Measurements from ENCODE around the gene PRKN. TPM values are rescaled to one million over a fixed set of nuclear protein-coding genes. Genes with fewer than 3 reads are reported as not detected.
A peak's percentile ranks its signal among the peaks of the same experiment; 100 is the strongest.

PRKN gene
- total RNA-seq, 1 donor from 2014 or later: 0.79 TPM

- Histone ChIP-seq H3K4me3 (ENCODE audit: low read depth, low read length) (no peak overlapping the region), H3K27me3 (ENCODE audit: control insufficient read depth, insufficient read depth, low read length) (no peaks in the 10 kb centered on the region), H3K36me3 (ENCODE audit: control insufficient read depth, insufficient read depth, low read length) (no peaks in the 10 kb centered on the region)
- TF ChIP-seq CTCF (IDR thresholded peaks at IDR 0.05; ENCODE audit: insufficient read depth, low read length, severe bottlenecking): no peak
- no peak for FAIRE-seq
- DNase-seq (ENCODE audit: low read depth): no peak
These were observed 1343.6 kb downstream of the PRKN start for GRCh38 chr6:161383951-161384350.

- DNase-seq (ENCODE audit: low read depth) (no peak), FAIRE-seq (no peak)
- Histone ChIP-seq H3K27me3 (ENCODE audit: control insufficient read depth, insufficient read depth, low read length) (no peaks in the 10 kb centered on the region), H3K4me3 (ENCODE audit: low read depth, low read length) (no peak overlapping the region), H3K36me3 (ENCODE audit: control insufficient read depth, insufficient read depth, low read length) (no peaks in the 10 kb centered on the region)
- TF ChIP-seq CTCF (IDR thresholded peaks at IDR 0.05; ENCODE audit: insufficient read depth, low read length, severe bottlenecking): no peak
These were observed 1347.6 kb downstream of the PRKN start for GRCh38 chr6:161379834-161380582.

- no peak for FAIRE-seq
- no peak for TF ChIP-seq CTCF (IDR thresholded peaks at IDR 0.05; ENCODE audit: insufficient read depth, low read length, severe bottlenecking)
- H3K27me3 ChIP-seq (ENCODE audit: control insufficient read depth, insufficient read depth, low read length): no peaks in the 10 kb centered on the region
- H3K4me3 ChIP-seq (ENCODE audit: low read depth, low read length): no peak overlapping the region
- no peak for DNase-seq (ENCODE audit: low read depth)
- no peaks in the 10 kb centered on the region for H3K36me3 ChIP-seq (ENCODE audit: control insufficient read depth, insufficient read depth, low read length)
These were observed 1349.5 kb downstream of the PRKN start for GRCh38 chr6:161378115-161378514.

GRCh38 chr6:161377116-161377515 is 1350.5 kb downstream of the PRKN start:
- FAIRE-seq: no peak
- no peak for DNase-seq (ENCODE audit: low read depth)
- no peak for TF ChIP-seq CTCF (IDR thresholded peaks at IDR 0.05; ENCODE audit: insufficient read depth, low read length, severe bottlenecking)
- no peak overlapping the region for H3K4me3 ChIP-seq (ENCODE audit: low read depth, low read length)
- no peaks in the 10 kb centered on the region for H3K36me3 ChIP-seq (ENCODE audit: control insufficient read depth, insufficient read depth, low read length)
- no peaks in the 10 kb centered on the region for H3K27me3 ChIP-seq (ENCODE audit: control insufficient read depth, insufficient read depth, low read length)

GRCh38 chr6:161376367-161376766 is 1351.2 kb downstream of the PRKN start:
- no peaks in the 10 kb centered on the region for H3K36me3 ChIP-seq (ENCODE audit: control insufficient read depth, insufficient read depth, low read length)

More at GRCh38 chr6:161376367-161376766, 1351.2 kb downstream of the PRKN start:
- FAIRE-seq: peak; percentile 13
- Histone ChIP-seq H3K27me3 (ENCODE audit: control insufficient read depth, insufficient read depth, low read length) (no peaks in the 10 kb centered on the region), H3K4me3 (ENCODE audit: low read depth, low read length) (no peak overlapping the region)
- no peak for TF ChIP-seq CTCF (IDR thresholded peaks at IDR 0.05; ENCODE audit: insufficient read depth, low read length, severe bottlenecking)
- DNase-seq (ENCODE audit: low read depth): no peak

Data from bronchial epithelial cell (primary cell).